ENCODE results near the gene KCNF1. TPM values are rescaled to one million over a fixed set of nuclear protein-coding genes. Genes with fewer than 3 reads are reported as not detected.

The KCNF1 gene
- total RNA-seq, 1 donor = not detected

DNA sequence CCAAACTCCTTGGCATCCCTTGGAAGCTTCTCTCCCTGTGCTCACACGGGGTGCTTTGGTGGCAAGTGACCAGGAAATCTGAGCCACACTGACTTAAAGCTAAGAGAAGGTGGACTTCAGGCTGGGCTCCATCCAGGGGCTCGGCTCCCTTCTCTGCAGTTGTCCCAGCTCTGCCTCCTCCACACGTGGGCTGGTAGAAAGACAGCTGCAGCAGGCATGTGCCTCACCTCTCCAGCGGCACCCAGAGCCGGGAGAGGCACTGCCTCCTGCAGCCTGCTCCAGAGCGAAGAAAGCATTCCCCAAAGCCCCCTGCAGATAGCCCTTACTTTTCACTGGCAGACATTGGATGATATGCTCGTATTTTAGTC is 11.3 kb downstream of the KCNF1 start:
- no peak for DNase-seq (ENCODE audit: low read depth)
- no peak overlapping the region for H3K4me3 ChIP-seq (ENCODE audit: low read depth, low read length)
- TF ChIP-seq, protein P1, sequence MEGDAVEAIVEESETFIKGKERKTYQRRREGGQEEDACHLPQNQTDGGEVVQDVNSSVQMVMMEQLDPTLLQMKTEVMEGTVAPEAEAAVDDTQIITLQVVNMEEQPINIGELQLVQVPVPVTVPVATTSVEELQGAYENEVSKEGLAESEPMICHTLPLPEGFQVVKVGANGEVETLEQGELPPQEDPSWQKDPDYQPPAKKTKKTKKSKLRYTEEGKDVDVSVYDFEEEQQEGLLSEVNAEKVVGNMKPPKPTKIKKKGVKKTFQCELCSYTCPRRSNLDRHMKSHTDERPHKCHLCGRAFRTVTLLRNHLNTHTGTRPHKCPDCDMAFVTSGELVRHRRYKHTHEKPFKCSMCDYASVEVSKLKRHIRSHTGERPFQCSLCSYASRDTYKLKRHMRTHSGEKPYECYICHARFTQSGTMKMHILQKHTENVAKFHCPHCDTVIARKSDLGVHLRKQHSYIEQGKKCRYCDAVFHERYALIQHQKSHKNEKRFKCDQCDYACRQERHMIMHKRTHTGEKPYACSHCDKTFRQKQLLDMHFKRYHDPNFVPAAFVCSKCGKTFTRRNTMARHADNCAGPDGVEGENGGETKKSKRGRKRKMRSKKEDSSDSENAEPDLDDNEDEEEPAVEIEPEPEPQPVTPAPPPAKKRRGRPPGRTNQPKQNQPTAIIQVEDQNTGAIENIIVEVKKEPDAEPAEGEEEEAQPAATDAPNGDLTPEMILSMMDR (IDR thresholded peaks at IDR 0.05; ENCODE audit: insufficient read depth, low read depth, low read length) = no peak

DNA sequence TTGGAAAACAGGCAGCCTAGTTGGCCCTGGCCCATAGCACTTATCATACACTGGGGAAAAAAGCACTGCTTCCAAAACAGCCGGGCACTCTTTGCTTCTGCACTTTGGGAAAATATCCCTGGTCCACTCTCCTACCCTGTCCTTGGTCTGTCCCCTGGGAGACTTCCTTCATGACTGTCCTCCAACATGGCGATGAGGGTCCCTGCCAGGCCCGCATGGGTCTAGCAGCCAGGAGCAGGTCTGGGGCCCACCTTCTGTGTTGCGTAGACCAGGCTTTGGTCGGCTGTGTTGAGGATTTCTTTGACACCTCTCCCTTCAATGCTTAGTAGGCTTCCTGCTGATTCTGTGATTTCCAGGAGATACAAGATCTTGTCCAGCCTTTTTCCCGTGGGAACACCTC is 12.2 kb downstream of the KCNF1 start:
- TF ChIP-seq, protein P1 (IDR thresholded peaks at IDR 0.05; ENCODE audit: insufficient read depth, low read depth, low read length) = no peak
- DNase-seq (ENCODE audit: low read depth) = no peak
- H3K4me3 ChIP-seq (ENCODE audit: low read depth, low read length) = no peak overlapping the region

DNA sequence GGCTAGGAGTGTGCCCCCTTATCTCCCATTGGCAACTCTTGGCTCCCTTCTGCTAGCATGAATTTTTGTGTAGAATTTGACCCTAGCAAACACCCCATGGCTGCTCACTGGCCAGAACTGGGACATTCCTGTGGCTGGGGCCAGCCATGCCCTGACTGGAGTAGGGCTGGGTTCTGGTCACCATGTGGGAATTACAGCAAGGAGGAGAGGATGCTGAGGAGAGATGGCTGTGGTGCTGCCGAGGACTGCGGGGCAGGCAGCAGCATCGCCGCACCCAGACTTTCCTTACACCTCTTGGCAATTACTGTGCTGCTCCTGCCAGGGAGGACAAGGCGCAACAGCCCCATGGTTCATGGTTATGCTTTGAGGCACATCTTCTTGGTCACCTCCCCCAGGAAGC is 12.7 kb downstream of the KCNF1 start:
- no peak overlapping the region for H3K4me3 ChIP-seq (ENCODE audit: low read depth, low read length)
- no peak for DNase-seq (ENCODE audit: low read depth)
- TF ChIP-seq, protein P1 (IDR thresholded peaks at IDR 0.05; ENCODE audit: insufficient read depth, low read depth, low read length) = no peak

DNA sequence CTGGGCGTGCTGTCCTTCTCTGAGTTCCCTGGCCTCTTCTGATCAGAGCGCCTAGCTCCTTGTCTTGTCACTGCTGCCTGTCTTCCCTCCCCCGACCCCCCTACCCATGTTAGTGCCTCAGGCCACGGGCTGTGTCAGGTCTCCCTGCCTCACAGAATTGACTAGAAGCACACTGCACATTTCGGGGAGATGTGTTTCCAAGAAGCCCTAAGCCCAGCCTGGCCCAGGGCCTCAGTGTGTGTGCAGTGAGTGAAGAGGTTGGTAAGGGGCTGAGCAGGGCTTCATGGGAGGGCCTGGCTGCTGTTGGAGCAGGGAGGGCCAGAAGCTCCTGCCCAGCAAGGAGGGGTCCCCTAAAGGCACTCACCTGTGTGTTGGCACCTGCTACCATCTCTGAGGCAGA is 13.1 kb downstream of the KCNF1 start:
- TF ChIP-seq, protein P1 (IDR thresholded peaks at IDR 0.05; ENCODE audit: insufficient read depth, low read depth, low read length) = no peak
- DNase-seq (ENCODE audit: low read depth) = no peak
- no peak overlapping the region for H3K4me3 ChIP-seq (ENCODE audit: low read depth, low read length)

DNA sequence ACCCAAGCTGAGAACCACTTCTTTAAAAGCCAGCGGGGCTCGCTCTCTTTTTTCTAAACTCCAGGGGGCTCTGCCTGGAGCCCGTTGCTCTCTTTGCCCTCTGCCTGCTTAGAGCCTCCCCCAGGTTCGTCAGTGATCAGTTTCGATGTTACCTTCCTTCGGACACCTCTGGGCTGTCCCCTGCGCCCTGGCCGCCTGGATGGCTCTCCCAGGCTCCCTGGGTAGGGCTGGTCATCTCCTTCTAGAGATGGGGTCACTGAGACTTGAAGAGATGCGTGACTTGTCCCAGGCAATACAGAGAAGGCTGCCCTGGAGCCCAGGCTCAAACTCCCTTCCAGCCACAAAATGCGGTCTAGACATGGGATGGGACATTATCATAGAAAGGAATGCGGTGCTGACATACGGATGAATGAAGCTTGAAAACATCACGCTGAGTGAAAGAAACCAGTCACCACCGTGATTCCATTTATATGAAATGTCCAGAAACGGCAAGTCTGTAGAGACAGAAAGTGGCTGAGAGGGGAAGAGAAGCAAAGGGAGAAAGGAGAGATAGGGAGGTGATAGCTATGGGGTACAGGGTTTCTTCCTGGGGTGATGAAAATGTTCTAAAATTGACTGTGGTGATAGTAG is 14.6 kb downstream of the KCNF1 start:
- TF ChIP-seq, protein P1 (IDR thresholded peaks at IDR 0.05; ENCODE audit: insufficient read depth, low read depth, low read length) = no peak
- H3K4me3 ChIP-seq (ENCODE audit: low read depth, low read length) = no peak overlapping the region
- DNase-seq (ENCODE audit: low read depth) = no peak

DNA sequence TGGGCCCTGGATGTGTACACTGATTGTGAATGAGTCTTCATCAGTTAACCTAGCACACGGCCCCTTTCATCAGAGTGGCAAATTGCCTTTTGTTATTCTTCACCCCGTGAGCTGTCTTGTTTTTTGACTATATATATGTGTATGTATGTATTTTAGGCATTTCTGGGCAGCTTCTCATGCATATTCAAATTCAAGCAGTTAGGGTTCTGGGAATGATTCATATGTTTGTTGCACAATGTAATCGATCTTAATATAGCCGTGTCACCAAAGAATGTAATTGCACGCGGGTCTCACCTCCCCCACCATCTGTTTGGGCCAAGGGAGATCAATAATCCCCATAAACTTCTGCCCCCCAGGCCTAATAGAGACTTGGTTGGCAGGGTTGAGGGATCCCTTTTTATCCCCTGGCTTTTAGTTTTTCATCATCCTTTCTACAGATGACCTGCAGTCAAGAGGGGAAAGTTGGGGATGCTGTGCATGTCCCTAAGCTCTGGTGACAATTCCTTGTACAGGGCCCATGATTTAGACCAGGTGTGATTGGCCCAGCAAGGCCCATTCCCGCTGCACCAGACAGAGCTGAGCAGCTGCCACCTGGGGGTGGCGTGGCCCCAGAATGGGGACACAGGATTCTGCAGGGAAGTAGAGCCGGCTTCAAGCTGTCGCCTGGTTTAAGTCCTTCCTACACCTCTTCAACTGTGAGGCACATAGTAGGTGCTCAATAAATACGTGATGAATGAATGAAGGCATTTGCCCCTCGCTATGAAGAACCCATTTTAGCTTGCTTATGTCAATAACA is 19.2 kb downstream of the KCNF1 start:
- TF ChIP-seq, protein P1 (IDR thresholded peaks at IDR 0.05; ENCODE audit: insufficient read depth, low read depth, low read length) = no peak
- no peak for DNase-seq (ENCODE audit: low read depth)
- H3K4me3 ChIP-seq (ENCODE audit: low read depth, low read length) = no peak overlapping the region

Measured in fibroblast of villous mesenchyme (primary cell).